Progenitor cell of endocrine pancreas (in vitro differentiated cells): ENCODE data around the gene PDK1. TPM values are rescaled to one million over a fixed set of nuclear protein-coding genes. Genes with fewer than 3 reads are reported as not detected.
"Not testable (repeated sequence)": the region's sequence is repeated elsewhere in the genome, so short reads cannot be mapped to it uniquely, and the experiment has no call there.

Source experiments
- DNase-seq: peaks from one replicate; pipeline ENCODE4 v3.0.0; 2021; ENCODE audit warnings: low spot score; ENCODE audit not compliant: unreplicated experiment
- H3K27ac Mint-ChIP-seq: 2 replicates; pipeline ENCODE4 v1.8.0; 2021; ENCODE audit warnings: mild to moderate bottlenecking, moderate library complexity, mixed read lengths
- H3K27me3 Mint-ChIP-seq: 2 replicates; pipeline ENCODE4 v1.8.0; 2021; ENCODE audit warnings: mixed read lengths
- H3K36me3 Mint-ChIP-seq: 2 replicates; pipeline ENCODE4 v1.8.0; 2022; ENCODE audit warnings: mixed read lengths; ENCODE audit not compliant: insufficient read depth
- H3K4me1 Mint-ChIP-seq: 2 replicates; pipeline ENCODE4 v1.8.0; 2021; ENCODE audit warnings: low read depth, mixed read lengths
- H3K4me3 Mint-ChIP-seq: 2 replicates; pipeline ENCODE4 v1.8.0; 2021; ENCODE audit warnings: low read depth, mild to moderate bottlenecking, moderate library complexity, mixed read lengths
- H3K9me3 Mint-ChIP-seq: 2 replicates; pipeline ENCODE4 v1.8.0; 2021; ENCODE audit warnings: low read depth, mixed read lengths
- CTCF ChIP-seq: fragments of 200-600 bp; sonication (generic); IDR thresholded peaks from one replicate; pipeline ENCODE4 v1.5.0; 2021; ENCODE audit warnings: antibody characterized with exemption, mild to moderate bottlenecking; ENCODE audit not compliant: unreplicated experiment
- total RNA-seq: library from RNA; stranded (reverse); gene quantifications from 2 replicates; pipeline ENCODE4 v1.2.1, GENCODE V29; 2021

Gene PDK1
- total RNA-seq, 1 donor from 2014 or later = 20.2 TPM

DNA sequence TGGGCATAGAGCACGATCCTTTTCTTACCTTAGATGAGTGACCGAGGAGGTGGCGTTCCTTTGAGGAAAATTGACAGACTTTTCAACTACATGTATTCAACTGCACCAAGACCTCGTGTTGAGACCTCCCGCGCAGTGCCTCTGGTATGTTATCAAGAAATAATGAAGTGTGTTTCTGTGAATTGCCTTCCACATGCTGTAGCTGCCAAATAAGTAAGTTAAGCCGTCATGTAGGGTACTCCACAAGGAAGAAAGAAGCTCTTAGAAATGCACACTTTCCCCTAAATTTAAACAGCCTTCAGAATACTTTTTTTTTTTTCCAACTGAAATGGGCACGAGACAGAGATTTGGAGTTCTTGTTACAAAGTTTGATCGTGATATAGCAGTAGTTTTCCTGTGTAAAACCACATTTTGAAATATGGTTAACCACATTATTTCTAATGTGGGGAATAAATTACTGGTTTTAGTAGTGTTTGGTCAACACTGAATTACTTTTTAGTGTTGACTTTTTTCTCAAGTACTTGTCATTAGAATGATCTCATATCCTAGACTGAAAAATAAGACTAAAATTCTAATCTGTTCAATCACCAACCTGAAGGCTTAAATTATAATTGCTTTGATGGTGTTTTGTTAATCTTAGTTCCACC is 30.5 kb downstream of the PDK1 start:
- peaks cover 10% of the 10 kb centered on the region for H3K4me1 Mint-ChIP-seq
- peaks cover 6% of the 10 kb centered on the region for H3K9me3 Mint-ChIP-seq
- TF ChIP-seq CTCF = no peak
- no peak for DNase-seq
- H3K36me3 Mint-ChIP-seq = peaks cover 42% of the 10 kb centered on the region
- no peaks in the 10 kb centered on the region for H3K27me3 Mint-ChIP-seq
- H3K4me3 Mint-ChIP-seq = no peak overlapping the region
- no peak overlapping the region for H3K27ac Mint-ChIP-seq

DNA sequence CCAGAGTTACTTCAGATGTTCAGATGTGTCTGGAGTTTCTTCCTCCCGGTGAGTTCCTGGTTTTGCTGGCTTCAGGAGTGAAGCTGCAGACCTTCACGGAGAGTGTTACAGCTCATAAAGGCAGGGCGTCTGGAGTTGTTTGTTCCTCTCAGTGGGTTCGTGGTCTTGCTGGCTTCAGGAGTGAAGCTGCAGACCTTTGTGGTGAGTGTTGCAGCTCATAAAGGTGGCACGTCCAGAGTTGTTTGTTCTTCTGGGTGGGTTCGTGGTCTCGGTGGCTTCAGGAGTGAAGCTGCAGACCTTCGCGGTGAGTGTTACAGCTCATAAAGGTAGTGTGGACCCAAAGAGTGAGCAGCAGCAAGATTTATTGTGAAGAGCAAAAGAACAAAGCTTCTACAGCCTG is 31.3 kb downstream of the PDK1 start:
- H3K27ac Mint-ChIP-seq, H3K9me3 Mint-ChIP-seq: not testable (repeated sequence)

DNA sequence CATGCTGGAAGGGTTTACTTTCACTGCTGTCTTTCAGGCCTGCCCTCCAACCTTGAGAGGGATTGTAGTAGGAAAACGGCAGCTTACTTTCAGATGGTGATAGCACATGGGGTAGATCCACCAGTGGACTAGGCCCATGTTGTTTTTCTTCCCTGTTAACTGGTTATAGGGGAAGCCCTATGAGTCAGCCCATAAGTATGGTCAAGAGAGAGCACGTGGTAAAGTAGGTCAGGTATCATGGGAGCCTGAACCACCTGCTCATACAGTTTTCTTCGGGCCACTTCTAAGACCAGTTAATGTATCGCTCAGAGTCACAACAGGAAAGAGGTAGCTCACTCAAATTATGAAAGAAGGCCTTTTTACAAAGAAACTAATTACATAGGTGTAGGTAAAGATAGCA is 33.0 kb downstream of the PDK1 start:
- H3K4me1 Mint-ChIP-seq = peaks cover 7% of the 10 kb centered on the region
- H3K9me3 Mint-ChIP-seq = peaks cover 6% of the 10 kb centered on the region
- TF ChIP-seq CTCF = no peak
- no peak overlapping the region for H3K27ac Mint-ChIP-seq
- no peaks in the 10 kb centered on the region for H3K27me3 Mint-ChIP-seq
- DNase-seq = no peak
- peaks cover 47% of the 10 kb centered on the region for H3K36me3 Mint-ChIP-seq
- no peak overlapping the region for H3K4me3 Mint-ChIP-seq

More for the DNA sequence above, 31.3 kb downstream of the PDK1 start:
- Mint-ChIP-seq H3K36me3 (peaks cover 43% of the 10 kb centered on the region), H3K4me1 (peaks cover 12% of the 10 kb centered on the region)
- H3K4me3 Mint-ChIP-seq, DNase-seq, H3K27me3 Mint-ChIP-seq: not testable (repeated sequence)

- peaks cover 43% of the 10 kb centered on the region for H3K36me3 Mint-ChIP-seq
- not testable (repeated sequence) for H3K9me3 Mint-ChIP-seq, H3K27me3 Mint-ChIP-seq, DNase-seq, H3K4me3 Mint-ChIP-seq, H3K27ac Mint-ChIP-seq, H3K4me1 Mint-ChIP-seq
Observed at GRCh38 chr2:172591386-172591785, 35.5 kb downstream of the PDK1 start.

DNA sequence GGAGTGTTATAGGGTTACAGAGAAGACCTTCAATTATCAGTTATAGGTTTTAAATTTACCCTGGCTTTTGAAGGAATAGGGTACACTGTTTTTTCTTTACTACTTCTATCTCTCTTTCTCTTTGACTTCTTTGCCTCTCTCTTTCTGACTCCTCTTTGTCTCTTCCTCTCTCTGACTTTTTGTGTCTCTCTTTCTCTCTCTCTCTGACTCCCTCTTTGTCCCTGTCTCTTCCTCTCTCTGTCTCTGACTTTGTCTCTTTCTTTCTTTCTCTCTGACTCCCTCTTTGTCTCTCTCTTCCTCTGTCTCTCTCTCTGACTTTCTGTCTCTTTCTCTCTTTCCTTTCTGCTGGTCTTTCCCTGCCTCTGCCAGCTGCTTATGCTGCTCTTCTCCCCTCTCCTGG is 36.3 kb downstream of the PDK1 start:
- H3K27ac Mint-ChIP-seq, DNase-seq, H3K4me1 Mint-ChIP-seq, H3K27me3 Mint-ChIP-seq, H3K4me3 Mint-ChIP-seq, H3K9me3 Mint-ChIP-seq: not testable (repeated sequence)
- peaks cover 41% of the 10 kb centered on the region for H3K36me3 Mint-ChIP-seq

- DNase-seq = no peak
- no peak for TF ChIP-seq CTCF
- no peaks in the 10 kb centered on the region for H3K27me3 Mint-ChIP-seq
- H3K4me1 Mint-ChIP-seq = peaks cover 21% of the 10 kb centered on the region
- no peak overlapping the region for H3K27ac Mint-ChIP-seq
- H3K9me3 Mint-ChIP-seq = no peaks in the 10 kb centered on the region
- no peak overlapping the region for H3K4me3 Mint-ChIP-seq
- H3K36me3 Mint-ChIP-seq = peaks cover 6% of the 10 kb centered on the region
Observed at GRCh38 chr2:172596776-172597175, 40.9 kb downstream of the PDK1 start.

- no peak for TF ChIP-seq CTCF
- no peak for DNase-seq
- Mint-ChIP-seq H3K9me3 (no peaks in the 10 kb centered on the region), H3K36me3 (peaks cover 6% of the 10 kb centered on the region), H3K4me1 (peaks cover 19% of the 10 kb centered on the region), H3K27ac (no peak overlapping the region), H3K4me3 (no peak overlapping the region), H3K27me3 (no peaks in the 10 kb centered on the region)
Observed at GRCh38 chr2:172597176-172597842, 41.4 kb downstream of the PDK1 start.
